Measurements from ENCODE around the gene PRSS22.

The PRSS22 gene

DNA sequence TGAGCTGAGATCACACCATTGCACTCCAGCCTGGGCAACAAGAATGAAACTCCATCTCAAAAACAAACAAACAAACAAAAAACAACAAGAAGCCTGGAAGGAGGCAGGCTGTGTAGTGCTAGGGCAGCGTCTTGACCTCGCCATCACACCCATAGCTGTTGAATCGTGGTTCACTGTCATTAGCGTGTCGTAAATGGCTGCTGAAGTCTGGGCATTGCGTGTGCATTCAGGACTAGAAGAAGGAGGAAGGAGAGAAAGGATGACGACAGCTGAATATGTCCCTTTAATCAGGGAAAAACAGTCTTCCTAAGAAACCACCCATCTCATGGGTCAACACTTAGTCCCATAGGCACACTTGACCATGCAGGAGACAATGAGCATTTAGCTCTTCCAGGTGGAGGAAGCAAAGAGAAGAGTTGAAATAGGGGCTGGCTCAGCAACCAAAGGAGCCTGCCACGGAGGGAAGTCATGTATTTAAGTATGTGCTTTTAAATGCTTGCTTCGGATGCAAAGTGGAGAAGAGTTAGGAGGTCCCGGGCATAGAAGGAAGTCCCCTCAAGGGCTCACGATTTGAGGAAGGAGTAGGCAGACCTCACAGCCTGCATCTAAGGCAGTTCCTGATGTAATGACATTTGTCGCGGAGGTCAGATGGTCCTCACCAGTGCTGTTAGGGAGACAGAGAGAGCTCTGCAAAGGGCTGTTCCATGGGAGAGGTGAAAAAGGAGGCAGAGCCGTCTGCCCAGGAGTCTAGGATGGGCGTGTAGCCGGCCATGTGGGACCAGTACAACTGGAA is 8.8 kb downstream of the PRSS22 start:
- DNase-seq, result no peak

DNA sequence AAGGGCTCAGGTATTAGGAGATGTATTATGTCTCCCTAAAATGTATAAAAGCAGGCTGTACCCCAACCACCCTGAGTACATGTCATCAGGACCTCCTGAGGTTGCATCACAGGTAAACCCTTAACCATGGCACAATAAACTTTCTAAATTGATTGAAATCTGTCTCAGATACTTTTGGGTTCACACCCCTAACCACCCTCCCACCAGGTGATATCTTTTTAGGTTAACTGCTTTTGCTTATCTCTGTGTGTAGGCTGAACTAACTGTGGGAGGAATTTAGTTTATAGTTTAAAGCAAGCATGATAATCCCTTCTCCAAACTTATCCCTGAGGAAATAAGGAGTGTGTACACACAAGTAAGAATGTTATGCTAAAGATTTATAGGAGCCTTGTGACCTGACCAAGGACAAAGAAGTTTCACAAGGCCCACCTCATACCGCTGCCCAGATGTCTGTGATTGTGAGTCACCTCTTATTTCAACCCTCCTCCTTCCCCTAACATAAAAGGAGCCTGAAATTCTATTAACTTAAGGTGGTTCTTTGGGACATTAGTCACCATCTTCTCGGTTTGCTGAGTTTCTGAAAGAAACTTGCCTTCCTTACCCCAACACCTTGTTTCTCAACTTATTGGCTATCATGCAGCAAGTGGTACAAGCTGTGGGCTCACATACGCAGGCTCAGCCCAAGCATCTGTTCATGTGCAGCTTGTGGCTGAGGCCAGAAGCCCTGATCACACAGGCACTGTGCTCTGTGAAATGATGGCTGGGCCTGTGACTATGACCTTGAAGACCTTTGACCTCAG is 11.3 kb downstream of the PRSS22 start:
- DNase-seq, result peak; percentile 60

DNA sequence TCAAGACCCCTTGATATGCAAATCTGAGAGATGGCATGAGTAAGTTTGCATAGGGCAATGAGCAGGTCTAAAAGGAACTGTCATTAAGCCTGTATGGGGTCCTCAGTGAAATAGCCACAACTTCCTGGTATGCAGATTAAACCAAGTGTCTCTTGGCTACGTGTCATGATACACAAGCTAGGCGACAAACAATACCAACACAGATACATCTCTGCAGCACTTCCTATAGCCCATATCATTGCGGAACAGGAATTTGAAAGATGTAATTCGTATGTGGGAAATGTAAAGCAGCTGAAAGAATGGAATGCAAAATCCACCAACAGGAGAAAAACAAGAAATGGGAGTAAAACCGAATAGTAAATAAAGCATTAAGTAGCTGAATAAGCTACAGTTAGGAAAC is 12.9 kb downstream of the PRSS22 start:
- DNase-seq, result no peak

- DNase-seq, result no peak
These were observed 14.4 kb downstream of the PRSS22 start for GRCh38 chr16:2843526-2843925.

- no peak for DNase-seq
These were observed 15.5 kb downstream of the PRSS22 start for GRCh38 chr16:2842340-2843000.

GRCh38 chr16:2841606-2842339 is 16.2 kb downstream of the PRSS22 start:
- DNase-seq, result no peak

DNA sequence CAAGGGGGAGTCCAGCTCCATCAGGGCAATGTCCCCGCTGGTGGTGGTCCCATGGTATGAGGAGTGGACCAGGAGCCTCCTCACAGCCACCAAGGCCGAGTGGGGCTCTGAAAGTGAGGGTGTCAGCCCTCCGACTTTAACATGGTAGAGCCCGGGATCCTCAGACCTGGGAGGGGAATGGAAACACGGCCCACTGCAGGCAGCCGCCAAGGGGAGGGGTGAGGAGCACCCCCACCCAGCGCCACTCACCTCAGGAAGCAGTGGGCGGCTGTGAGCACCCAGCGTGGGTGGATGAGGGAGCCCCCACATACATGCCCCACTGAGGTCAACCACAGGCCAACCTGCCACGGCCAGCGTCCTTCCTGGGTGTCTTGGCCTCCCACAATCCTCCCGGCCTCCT is 17.1 kb downstream of the PRSS22 start:
- no peak for DNase-seq

- no peak for DNase-seq
These were observed 18.1 kb downstream of the PRSS22 start for GRCh38 chr16:2839650-2840450.

DNA sequence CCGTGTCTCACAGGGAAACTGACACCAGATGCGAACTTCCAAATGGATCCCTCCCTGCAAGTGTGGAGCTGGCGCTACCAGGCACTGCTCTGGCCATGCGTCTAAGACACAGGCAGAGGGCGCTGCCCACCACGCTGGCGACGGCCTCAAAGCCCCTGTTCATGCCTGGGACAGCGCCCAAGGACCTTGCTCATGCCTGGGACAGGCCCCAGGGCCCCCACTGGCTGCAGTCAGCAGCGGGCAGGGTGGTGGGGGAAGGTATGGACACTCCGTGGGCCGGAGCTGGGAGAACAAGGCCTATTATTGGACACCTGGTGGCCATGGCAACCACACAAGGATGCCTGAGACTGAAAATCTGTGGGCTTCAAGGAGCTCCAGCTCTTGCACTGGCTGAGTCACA is 19.0 kb downstream of the PRSS22 start:
- no peak for DNase-seq

DNA sequence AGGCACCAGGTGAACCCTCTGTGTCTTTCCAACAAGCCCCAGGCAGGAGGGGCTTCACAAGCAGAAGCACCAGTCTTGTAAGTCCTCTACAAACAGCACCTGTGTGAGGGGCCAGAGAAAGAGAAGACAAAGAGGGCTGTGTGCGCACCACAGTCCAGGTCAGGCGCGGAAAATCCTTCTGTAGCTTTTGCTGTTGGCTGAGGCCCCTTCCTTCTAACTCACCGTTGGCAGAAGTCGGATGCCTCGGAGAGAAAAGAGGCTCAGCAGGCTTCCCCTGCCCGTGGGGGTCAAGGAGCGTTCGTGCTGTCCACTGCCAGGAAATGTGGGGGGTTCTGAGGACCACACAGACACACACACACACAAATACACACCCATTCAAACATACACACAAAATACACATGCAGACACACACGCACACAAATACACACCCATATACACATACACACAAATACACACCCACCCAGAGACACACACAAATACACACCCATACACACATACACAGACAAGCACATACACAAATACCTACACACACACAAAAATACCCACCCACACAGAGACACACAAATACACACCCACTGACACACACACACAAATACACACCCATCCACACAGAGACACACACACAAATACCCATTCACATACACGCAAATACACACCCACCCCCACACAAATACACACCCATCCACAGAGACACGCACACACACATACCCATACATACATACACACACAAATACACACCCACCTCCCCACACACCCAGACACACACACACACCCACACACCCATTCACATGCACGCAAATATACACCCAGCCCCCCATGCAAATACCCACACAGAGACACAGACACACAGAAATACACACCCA is 21.1 kb downstream of the PRSS22 start:
- DNase-seq, result no peak

DNA sequence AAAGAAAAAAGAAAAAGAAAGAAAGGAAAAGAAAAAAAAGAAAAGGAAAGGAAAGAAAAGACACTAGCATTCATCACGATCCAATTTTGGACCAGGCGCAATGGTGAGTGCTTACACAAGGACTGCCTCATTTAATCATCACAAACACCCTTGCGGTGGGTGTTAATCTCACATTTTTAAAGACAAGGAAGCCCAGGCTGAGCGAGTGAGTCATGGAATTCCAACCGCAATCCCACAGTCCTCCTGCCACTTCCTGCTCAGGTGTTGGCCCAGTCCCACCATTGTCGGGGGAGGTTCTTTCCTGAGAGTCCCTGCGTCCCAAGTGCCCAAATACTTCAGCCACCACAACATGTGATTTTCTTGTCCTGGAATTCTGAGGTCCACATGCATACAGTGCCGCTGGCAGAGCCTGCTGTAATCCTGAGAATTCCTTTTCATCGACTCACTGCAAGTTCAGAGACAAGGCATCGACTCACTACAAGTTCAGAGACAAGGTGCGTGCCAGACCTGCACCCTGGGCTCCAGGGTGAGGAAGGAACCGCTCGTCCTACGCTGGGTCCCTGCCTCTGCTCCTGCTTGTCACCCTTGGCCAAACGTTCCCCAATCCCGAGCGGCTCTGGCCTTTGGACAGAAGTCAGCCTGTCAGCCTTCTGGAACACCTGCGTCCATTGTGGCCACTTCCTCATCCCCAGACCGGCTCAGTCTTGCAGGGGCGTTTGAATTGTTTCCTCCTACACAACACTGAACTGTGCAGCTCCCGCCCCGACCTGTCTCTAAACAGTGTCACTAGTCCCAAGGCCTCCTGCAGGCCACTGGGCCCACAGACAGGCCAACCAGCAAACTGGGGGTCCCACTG is 22.1 kb downstream of the PRSS22 start:
- DNase-seq, result peak; percentile 99

- DNase-seq, result no peak
These were observed 23.0 kb downstream of the PRSS22 start for GRCh38 chr16:2834968-2835367.

DNA sequence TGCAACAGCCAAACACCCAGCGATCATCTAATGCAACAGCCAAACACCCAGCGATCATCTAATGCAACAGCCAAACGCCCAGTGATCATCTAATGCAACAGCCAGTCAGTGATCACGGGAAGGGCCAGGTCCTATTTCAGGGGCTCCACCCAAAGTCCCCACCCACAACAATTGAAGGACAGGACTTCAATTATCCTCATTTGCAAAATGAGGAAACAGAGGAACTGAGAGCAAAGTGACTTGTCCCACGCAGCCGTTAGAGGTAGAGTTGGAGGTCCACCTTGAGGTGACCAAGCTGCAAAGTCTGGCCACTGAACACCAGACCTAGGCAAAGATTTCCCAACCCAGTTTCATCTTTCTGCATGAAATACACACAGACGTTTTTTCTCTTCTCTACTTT is 24.2 kb downstream of the PRSS22 start:
- no peak for DNase-seq

- no peak for DNase-seq
These were observed 26.8 kb downstream of the PRSS22 start for GRCh38 chr16:2831203-2831602.

- DNase-seq, result no peak
These were observed 27.6 kb downstream of the PRSS22 start for GRCh38 chr16:2830355-2830695.

- no peak for DNase-seq
These were observed 28.2 kb downstream of the PRSS22 start, which contains the start of gene ZG16B for GRCh38 chr16:2829501-2830354. Gene ZG16B (plus strand): TSS chr16:2830303. CDS start chr16:2830442, 139 bp downstream.

- DNase-seq, result peak; percentile 0
These were observed 29.0 kb downstream of the PRSS22 start for GRCh38 chr16:2828876-2829430.

DNA sequence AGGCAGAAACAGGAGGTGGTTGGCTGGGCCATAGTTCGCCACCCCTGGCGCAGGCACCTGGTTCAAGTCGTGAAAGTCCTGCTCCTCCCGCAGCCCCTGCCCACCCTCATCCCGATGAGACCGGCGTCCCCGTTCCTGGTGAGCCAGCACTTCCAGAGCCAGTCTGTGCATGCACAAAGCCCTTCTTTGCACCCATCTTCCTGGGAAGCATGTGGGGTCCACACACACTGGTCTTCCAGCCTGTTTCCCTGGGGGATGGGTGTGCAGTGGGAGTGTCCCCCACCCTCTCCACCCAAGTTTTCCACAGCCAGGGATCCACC is 29.5 kb downstream of the PRSS22 start:
- DNase-seq, result peak; percentile 0
